A549 treated with dexamethasone at 1 μM for 4 hours (cell line): ENCODE data around the gene TMEM171. TPM values are rescaled to one million over a fixed set of nuclear protein-coding genes. Genes with fewer than 3 reads are reported as not detected.

Source experiments
- total RNA-seq: library from RNA; stranded (reverse); fragments of 200-300 nt; extraction: Qiagen RNA extraction; gene quantifications from 5 replicates; pipeline ENCODE4 v1.2.3, GENCODE V29; 2022

TMEM171 gene, protein sequence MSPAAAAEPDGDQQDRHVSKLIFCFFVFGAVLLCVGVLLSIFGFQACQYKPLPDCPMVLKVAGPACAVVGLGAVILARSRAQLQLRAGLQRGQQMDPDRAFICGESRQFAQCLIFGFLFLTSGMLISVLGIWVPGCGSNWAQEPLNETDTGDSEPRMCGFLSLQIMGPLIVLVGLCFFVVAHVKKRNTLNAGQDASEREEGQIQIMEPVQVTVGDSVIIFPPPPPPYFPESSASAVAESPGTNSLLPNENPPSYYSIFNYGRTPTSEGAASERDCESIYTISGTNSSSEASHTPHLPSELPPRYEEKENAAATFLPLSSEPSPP
- 4.3 to 5.6 TPM (median 4.9 TPM) in 5 replicates for total RNA-seq

GRCh38 chr5:73120222-73121118, at the start of gene TMEM171:
Gene TMEM171, plus strand, starts transcription at chr5:73120575. Its CDS starts 2,799 bp downstream, at chr5:73123374.

DNA sequence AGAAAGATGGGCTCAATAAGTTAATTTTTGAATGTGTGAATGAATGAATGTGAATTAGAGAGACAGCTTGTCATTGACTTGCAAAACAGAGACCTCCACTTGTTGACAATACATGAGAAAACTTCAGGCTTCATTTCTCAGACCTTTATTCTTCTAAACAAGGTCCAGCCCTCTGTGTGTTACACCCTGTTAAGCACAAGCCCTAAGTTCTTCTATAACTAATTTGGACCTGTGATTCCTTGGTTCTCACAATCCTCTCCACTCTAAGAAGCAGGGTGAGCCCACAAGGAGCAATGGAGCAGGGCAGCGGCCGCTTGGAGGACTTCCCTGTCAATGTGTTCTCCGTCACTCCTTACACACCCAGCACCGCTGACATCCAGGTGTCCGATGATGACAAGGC, 52.6 kb downstream of the TMEM171 start, which contains the start of gene TMEM174:
Gene TMEM174 (plus strand): TSS at position 243 of the 400 bp plus-strand sequence. CDS start 51 bp downstream, at position 294.

Other genes with a start within 250 kb of the TMEM171 start
- gene FCHO2, start 164.5 kb upstream of the TMEM171 start, total RNA-seq: 10.8 to 25.4 TPM (median 18.7 TPM) in 5 replicates
- gene TMEM174, start 52.6 kb downstream of the TMEM171 start, total RNA-seq: not detected in 5 replicates